Stimulated activated CD4-positive, alpha-beta T cell treated with anti-CD3 and anti-CD28 coated beads, Interleukin-1b, Interleukin-23, amount 100 ng/mL, for 48 hours (primary cell): ENCODE measurements around the gene CS.
"Not testable (repeated sequence)": the region's sequence is repeated elsewhere in the genome, so short reads cannot be mapped to it uniquely, and the experiment has no call there.

Experiments used
- DNase-seq: peaks from one replicate; pipeline ENCODE4 v3.0.0-alpha.2; 2020

Gene CS

GRCh38 chr12:56299853-56300643, at the start of gene CS:
Gene CS (minus strand): TSS chr12:56300330. CDS start chr12:56300201, 129 bp downstream.
- peak; percentile 99 for DNase-seq

- no peak for DNase-seq
Measured at GRCh38 chr12:56348776-56349175, 48.6 kb upstream of the CS start.

DNA sequence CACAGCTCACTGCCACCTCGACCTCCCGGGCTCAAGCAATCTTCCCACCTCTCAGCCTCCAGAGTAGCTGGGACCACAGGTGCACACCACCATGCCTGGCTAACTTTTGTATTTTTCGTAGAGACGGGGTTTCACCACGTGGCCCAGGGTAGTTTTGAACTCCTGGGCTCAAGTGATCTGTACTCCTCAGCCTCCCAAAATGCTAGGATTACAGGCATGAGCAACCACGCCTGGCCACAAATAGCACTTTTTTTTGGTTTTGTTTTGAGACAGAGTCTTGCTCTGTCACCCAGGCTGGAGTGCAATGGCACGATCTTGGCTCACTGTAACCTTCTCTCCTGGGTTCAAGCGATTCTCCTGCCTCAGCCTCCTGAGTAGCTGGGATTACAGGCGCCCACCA, 47.1 kb upstream of the CS start:
- DNase-seq = not testable (repeated sequence)

DNA sequence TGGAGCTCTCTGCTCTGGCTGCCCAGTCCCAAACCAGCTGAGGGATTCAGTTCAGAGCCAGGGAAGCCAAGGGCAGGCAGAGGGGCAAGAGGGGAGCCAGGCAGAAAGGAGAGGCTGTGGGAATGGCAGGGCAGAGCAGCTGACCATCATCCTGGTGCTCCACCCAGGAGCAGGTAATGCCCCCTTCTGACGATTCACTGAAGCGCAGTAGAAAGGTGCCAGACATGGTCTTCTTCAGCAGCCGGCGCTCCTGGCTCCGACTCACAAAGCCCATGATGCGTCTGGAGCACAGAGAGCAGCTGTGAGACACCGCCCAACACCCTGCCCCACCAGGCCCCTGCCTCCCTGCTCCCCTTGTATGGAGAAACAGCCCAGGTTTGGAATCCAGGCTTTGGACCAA, 46.5 kb upstream of the CS start:
- no peak for DNase-seq

GRCh38 chr12:56342290-56342689, 42.2 kb upstream of the CS start:
- DNase-seq = not testable (repeated sequence)

DNA sequence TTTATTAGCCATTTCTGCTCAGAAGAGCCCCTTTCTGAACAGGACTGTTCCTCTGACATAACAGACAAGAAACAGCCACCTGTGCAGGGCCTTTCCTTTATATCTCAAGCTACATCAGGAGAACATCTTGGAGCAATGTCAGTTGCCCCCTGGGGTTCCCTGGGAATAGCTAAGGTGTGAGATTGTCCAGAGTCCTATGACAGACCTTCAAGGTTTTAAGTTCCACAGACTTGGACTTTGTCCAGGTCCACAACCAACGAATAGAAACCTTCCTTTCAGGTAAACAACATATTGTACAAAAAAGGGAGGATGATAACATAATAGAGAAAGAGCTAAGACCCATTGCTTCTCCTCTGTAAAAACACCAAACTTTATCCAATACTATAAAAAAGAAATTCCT, 41.5 kb upstream of the CS start:
- DNase-seq = no peak

- DNase-seq = no peak
Measured at GRCh38 chr12:56339158-56339422, 39.0 kb upstream of the CS start.

DNA sequence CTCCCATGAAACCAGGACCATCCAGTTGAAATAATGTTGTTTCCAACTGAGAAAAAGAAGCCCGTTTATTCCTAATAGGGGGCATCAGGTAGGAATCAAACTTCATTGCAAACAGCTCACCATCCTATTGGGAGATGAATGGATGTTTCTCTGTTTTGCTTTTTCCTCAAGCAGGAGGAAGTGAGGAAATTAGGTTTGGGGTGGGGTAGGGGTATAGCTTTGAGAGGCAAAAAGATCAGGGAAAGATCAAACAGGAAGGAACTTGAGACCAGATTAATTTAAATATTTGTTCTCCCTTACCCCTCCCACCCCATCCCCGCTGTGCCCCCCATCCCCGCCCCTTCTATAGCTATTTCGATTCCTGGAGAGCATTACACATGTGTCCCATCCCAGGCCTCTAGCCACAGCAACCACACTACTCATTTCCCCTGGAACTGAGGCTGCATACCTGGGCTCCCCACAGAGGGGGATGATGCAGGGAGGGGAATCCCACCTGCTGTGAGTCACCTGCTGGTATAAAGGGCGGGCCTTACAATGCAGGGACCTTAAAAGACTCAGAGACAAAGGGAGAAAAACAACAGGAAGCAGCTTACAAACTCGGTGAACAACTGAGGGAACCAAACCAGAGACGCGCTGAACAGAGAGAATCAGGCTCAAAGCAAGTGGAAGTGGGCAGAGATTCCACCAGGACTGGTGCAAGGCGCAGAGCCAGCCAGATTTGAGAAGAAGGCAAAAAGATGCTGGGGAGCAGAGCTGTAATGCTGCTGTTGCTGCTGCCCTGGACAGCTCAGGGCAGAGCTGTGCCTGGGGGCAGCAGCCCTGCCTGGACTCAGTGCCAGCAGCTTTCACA, 38.4 kb upstream of the CS start, which contains the start of gene IL23A:
TSS of gene IL23A (plus strand) at position 577 of the 850 bp plus-strand sequence. CDS start at position 738, 161 bp downstream.
- DNase-seq = peak; percentile 92

GRCh38 chr12:56337753-56338251, 37.7 kb upstream of the CS start:
- DNase-seq = no peak

GRCh38 chr12:56336361-56337167, 36.4 kb upstream of the CS start:
- DNase-seq = no peak

GRCh38 chr12:56335527-56335926, 35.4 kb upstream of the CS start:
- not testable (repeated sequence) for DNase-seq

GRCh38 chr12:56334490-56334793, 34.3 kb upstream of the CS start:
- no peak for DNase-seq

DNA sequence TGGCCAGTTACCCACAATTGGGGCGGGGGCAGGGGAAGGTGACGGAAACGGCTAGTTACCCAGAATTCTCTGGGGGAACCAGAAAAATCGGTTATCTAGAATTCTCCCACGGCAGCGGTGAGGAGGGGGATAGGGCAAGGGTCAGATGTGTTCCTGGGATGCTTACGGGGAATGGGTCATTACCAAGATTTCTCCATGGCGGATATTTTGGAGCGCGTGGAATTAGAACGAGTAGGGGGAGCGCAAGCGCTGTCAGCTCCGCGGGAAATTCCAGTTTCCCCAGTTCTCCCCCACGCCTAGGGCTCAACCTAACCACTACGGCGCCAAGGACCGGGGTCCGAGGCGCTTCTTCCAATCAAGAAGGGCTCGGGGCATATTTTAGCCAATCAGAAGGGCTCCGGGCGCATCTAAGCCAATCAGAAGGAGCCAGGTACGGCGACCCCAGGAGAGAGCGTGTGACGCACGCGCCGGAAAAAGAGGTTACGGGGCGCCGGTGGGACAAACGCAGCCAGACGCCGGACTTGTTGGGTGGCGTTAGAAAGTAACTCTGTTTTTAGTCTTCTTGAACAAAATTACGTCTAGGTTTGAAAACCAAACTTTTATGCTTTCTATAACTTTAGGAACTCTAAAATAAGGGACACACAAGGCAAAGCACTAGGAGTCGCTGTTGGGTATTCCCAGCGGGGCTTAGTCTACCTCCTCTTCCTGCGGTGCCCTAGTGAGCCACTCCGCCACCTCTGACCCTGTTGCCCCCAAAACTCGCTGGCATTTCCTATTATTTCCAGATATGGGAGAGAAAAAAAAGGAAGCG, 33.8 kb upstream of the CS start, which contains the start of gene PAN2:
TSS of gene PAN2 (minus strand) at position 322 of the 811 bp plus-strand sequence. CDS start 906 bp downstream, outside the sequence.
- DNase-seq = peak; percentile 95

DNA sequence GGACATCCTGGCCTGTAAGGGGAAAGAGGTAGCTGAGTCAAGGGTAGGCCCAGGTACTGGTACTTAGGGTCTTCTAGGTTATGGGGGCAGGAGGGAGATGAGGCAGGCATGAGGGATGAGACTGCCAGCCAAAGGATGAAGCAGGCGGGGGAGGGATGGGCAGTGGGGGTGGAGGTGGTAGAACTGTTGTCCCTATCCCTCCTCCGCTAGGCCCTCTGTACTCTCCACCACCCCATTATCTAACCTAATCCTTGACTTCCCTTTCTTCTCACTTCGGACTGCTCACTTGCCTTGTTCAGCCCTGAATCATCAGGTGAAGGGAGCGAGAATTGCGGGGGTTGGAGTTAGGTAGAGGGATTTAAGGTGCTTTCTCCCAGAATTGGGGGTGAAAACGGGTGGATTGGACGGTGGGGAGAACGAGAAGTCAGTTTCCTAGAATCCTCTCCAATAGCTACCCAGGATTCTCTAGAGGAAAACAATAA, 33.1 kb upstream of the CS start:
- no peak for DNase-seq

DNA sequence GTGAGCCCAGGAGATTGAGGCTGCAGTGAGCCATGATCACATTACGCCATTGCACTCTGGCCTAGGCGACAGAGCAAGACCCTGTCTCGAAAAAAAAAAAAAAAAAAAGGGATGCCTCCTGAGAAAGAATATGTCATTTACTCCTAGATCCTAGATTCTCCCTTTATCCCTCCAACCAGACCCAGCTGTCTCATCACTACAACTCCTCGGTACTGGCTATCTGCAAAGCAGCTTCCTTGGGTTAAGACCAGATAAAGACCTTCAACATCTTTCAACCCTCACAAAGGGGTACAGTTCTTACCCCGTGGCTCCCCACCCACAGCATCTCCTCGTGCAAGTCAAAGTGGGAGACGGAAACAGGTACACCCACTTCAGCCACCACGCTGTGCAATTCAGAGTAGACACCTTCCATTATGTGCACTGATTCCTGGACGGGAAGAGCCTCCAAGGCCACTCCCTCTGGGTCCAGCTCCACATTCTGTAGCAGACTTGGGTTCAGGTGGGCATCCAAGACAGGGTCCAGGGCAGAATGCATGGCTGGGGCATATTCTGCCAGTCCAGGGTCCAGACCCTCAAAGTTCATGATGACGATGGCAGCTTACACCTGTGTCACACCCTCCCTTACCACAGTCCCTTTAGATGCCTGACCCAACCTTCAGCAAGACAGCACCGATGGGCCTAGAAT, 32.5 kb upstream of the CS start:
- no peak for DNase-seq

- DNase-seq = no peak
Measured at GRCh38 chr12:56330936-56331490, 30.9 kb upstream of the CS start.

GRCh38 chr12:56326533-56326932, 26.4 kb upstream of the CS start:
- no peak for DNase-seq

- DNase-seq = no peak
Measured at GRCh38 chr12:56326126-56326525, 26.0 kb upstream of the CS start.

- DNase-seq = no peak
Measured at GRCh38 chr12:56324206-56324605, 24.1 kb upstream of the CS start.

- not testable (repeated sequence) for DNase-seq
Measured at GRCh38 chr12:56321610-56322009, 21.5 kb upstream of the CS start.

- peak; percentile 29 for DNase-seq
Measured at GRCh38 chr12:56321027-56321426, 20.9 kb upstream of the CS start.
